ENCODE results near the gene WDR37. TPM values are rescaled to one million over a fixed set of nuclear protein-coding genes. Genes with fewer than 3 reads are reported as not detected.

WDR37 gene
- polyA plus RNA-seq, 1 donor (not counting 4 experiments of a cell fraction or from before 2014, with no cell fraction given) = 16.0 TPM

- no peak overlapping the region for H3K4me2 ChIP-seq (ENCODE audit: control insufficient read depth, extremely low read depth, insufficient read depth, low read depth, low read length)
- FAIRE-seq (no peak), DNase-seq (ENCODE audit: low read depth, low spot score) (no peak)
- H2AFZ ChIP-seq (ENCODE audit: control insufficient read depth, low read length) = no peak overlapping the region
- no peaks in the 10 kb centered on the region for H3K4me1 ChIP-seq (ENCODE audit: control insufficient read depth, extremely low read depth, insufficient read depth, low read length)
- no peaks in the 10 kb centered on the region for H3K79me2 ChIP-seq (ENCODE audit: control insufficient read depth, insufficient read depth, low read length)
- H3K9me3 ChIP-seq (ENCODE audit: control insufficient read depth, low read depth, low read length) = no peaks in the 10 kb centered on the region
- H4K20me1 ChIP-seq (ENCODE audit: control insufficient read depth, extremely low read depth, insufficient read depth, low read length) = no peaks in the 10 kb centered on the region
- no peaks in the 10 kb centered on the region for H3K9me1 ChIP-seq (ENCODE audit: control insufficient read depth, extremely low read depth, insufficient read depth, low read length)
- H3K27ac ChIP-seq (ENCODE audit: control insufficient read depth, insufficient read depth, low read length) = no peak overlapping the region
- no peak for TF ChIP-seq EZH2 (IDR thresholded peaks at IDR 0.05; ENCODE audit: low read length)
- TF ChIP-seq CTCF (optimal IDR thresholded peaks at IDR 0.05 in 1 of 3, IDR thresholded peaks at IDR 0.05 in 1 of 3, conservative IDR thresholded peaks at IDR 0.05 in 1 of 3; ENCODE audit: extremely low read depth in 1 of 3, insufficient read depth in 2 of 3, low read length in 3 of 3) = no peak
- H3K27me3 ChIP-seq (ENCODE audit: control insufficient read depth, extremely low read depth, insufficient read depth, low read length) = no peaks in the 10 kb centered on the region
- no peak overlapping the region for H3K9ac ChIP-seq (ENCODE audit: control insufficient read depth, extremely low read depth, insufficient read depth, low read length)
- dilution Hi-C loops (cut with MboI; ENCODE audit: extremely low pct_ligation_motif_present, low sequenced_read_pairs) = no loop called here
- no peak overlapping the region for H3K4me3 ChIP-seq (ENCODE audit: control insufficient read depth in 2 of 3, extremely low read depth in 1 of 3, insufficient read depth in 2 of 3, low read depth in 1 of 3, low read length in 3 of 3)
- peaks cover 0 to 1% of the 10 kb centered on the region in 2 experiments for H3K36me3 ChIP-seq (ENCODE audit: control insufficient read depth in 2 of 2, extremely low read depth in 1 of 2, insufficient read depth in 2 of 2, low read length in 2 of 2)
Observed at GRCh38 chr10:1138529-1138928, 82.3 kb downstream of the WDR37 start.

GRCh38 chr10:1141261-1141660 lies 85.1 kb downstream of the WDR37 start:
- TF ChIP-seq CTCF (optimal IDR thresholded peaks at IDR 0.05 in 1 of 3, IDR thresholded peaks at IDR 0.05 in 1 of 3, conservative IDR thresholded peaks at IDR 0.05 in 1 of 3; ENCODE audit: extremely low read depth in 1 of 3, insufficient read depth in 2 of 3, low read length in 3 of 3) (no peak), EZH2 (IDR thresholded peaks at IDR 0.05; ENCODE audit: low read length) (no peak)
- H3K9me3 ChIP-seq (ENCODE audit: control insufficient read depth, low read depth, low read length) = no peaks in the 10 kb centered on the region
- H3K9me1 ChIP-seq (ENCODE audit: control insufficient read depth, extremely low read depth, insufficient read depth, low read length) = no peaks in the 10 kb centered on the region
- H3K4me2 ChIP-seq (ENCODE audit: control insufficient read depth, extremely low read depth, insufficient read depth, low read depth, low read length) = no peak overlapping the region
- H3K27me3 ChIP-seq (ENCODE audit: control insufficient read depth, extremely low read depth, insufficient read depth, low read length) = no peaks in the 10 kb centered on the region
- H3K4me1 ChIP-seq (ENCODE audit: control insufficient read depth, extremely low read depth, insufficient read depth, low read length) = no peaks in the 10 kb centered on the region
- DNase-seq (ENCODE audit: low read depth, low spot score) (no peak), FAIRE-seq (no peak)
- H3K4me3 ChIP-seq (ENCODE audit: control insufficient read depth in 2 of 3, extremely low read depth in 1 of 3, insufficient read depth in 2 of 3, low read depth in 1 of 3, low read length in 3 of 3) = no peak overlapping the region
- H3K27ac ChIP-seq (ENCODE audit: control insufficient read depth, insufficient read depth, low read length) = no peak overlapping the region
- H2AFZ ChIP-seq (ENCODE audit: control insufficient read depth, low read length) = no peak overlapping the region
- dilution Hi-C loops (cut with MboI; ENCODE audit: extremely low pct_ligation_motif_present, low sequenced_read_pairs) = no loop called here
- no peaks in the 10 kb centered on the region for H4K20me1 ChIP-seq (ENCODE audit: control insufficient read depth, extremely low read depth, insufficient read depth, low read length)
- H3K9ac ChIP-seq (ENCODE audit: control insufficient read depth, extremely low read depth, insufficient read depth, low read length) = no peak overlapping the region
- H3K36me3 ChIP-seq (ENCODE audit: control insufficient read depth in 2 of 2, extremely low read depth in 1 of 2, insufficient read depth in 2 of 2, low read length in 2 of 2) = no peaks in the 10 kb centered on the region
- H3K79me2 ChIP-seq (ENCODE audit: control insufficient read depth, insufficient read depth, low read length) = no peaks in the 10 kb centered on the region
